Fibroblast of villous mesenchyme (primary cell): ENCODE data around the gene ADGRG7. TPM values are rescaled to one million over a fixed set of nuclear protein-coding genes. Genes with fewer than 3 reads are reported as not detected.

Experiments used
- DNase-seq: peaks from one replicate; pipeline ENCODE4 v3.0.0-alpha.2; 2010; ENCODE audit warnings: low read depth
- H3K4me3 ChIP-seq: 2 replicates; pipeline ENCODE4 v1.5.1; 2011; ENCODE audit warnings: low read depth, mild to moderate bottlenecking, low read length
- CTCF ChIP-seq: IDR thresholded peaks from 2 replicates; pipeline ENCODE4 v1.5.1; 2012; ENCODE audit warnings: low read depth, mild to moderate bottlenecking, low read length; ENCODE audit not compliant: insufficient read depth
- total RNA-seq: library from RNA; depleted of rRNA; stranded (reverse); fragments of >200 nt; gene quantifications from 2 replicates; pipeline ENCODE4 v1.2.3, GENCODE V29; 2012

The ADGRG7 gene
- total RNA-seq, 1 donor = not detected

- no peak overlapping the region for H3K4me3 ChIP-seq
- no peak for TF ChIP-seq CTCF
- DNase-seq = no peak
Observed at GRCh38 chr3:100611221-100611620, 1.8 kb downstream of the ADGRG7 start.

- TF ChIP-seq CTCF = no peak
- no peak overlapping the region for H3K4me3 ChIP-seq
- DNase-seq = no peak
Observed at GRCh38 chr3:100613721-100614390, 4.5 kb downstream of the ADGRG7 start.

GRCh38 chr3:100614941-100615340 lies 5.5 kb downstream of the ADGRG7 start:
- no peak for DNase-seq
- no peak for TF ChIP-seq CTCF
- H3K4me3 ChIP-seq = no peak overlapping the region

- DNase-seq = peak; percentile 15
- no peak overlapping the region for H3K4me3 ChIP-seq
- no peak for TF ChIP-seq CTCF
Observed at GRCh38 chr3:100615684-100616083, 6.3 kb downstream of the ADGRG7 start.

GRCh38 chr3:100621251-100621650 lies 11.8 kb downstream of the ADGRG7 start:
- TF ChIP-seq CTCF = no peak
- no peak for DNase-seq
- no peak overlapping the region for H3K4me3 ChIP-seq

GRCh38 chr3:100627491-100627890 lies 18.1 kb downstream of the ADGRG7 start:
- TF ChIP-seq CTCF = no peak
- no peak for DNase-seq
- no peak overlapping the region for H3K4me3 ChIP-seq
